Fibroblast of upper back skin (primary cell): ENCODE measurements around the gene CD52.

Source experiments
- DNase-seq: peaks from one replicate; pipeline ENCODE4 v3.0.0-alpha.2; 2013

Gene CD52

GRCh38 chr1:26335774-26336476, 18.2 kb downstream of the CD52 start:
- no peak for DNase-seq

- peak; percentile 21 for DNase-seq
Observed at GRCh38 chr1:26336477-26337205, 18.9 kb downstream of the CD52 start.

GRCh38 chr1:26337206-26337535, 19.4 kb downstream of the CD52 start:
- DNase-seq, result no peak

GRCh38 chr1:26337625-26338024, 19.9 kb downstream of the CD52 start:
- DNase-seq, result no peak

GRCh38 chr1:26338670-26339069, 20.9 kb downstream of the CD52 start:
- DNase-seq, result no peak

GRCh38 chr1:26340047-26340481, 22.3 kb downstream of the CD52 start:
- no peak for DNase-seq

- no peak for DNase-seq
Observed at GRCh38 chr1:26344147-26344920, 26.6 kb downstream of the CD52 start.

GRCh38 chr1:26345718-26346117, 28.0 kb downstream of the CD52 start:
- no peak for DNase-seq

- DNase-seq, result no peak
Observed at GRCh38 chr1:26346274-26347033, 28.7 kb downstream of the CD52 start.

- DNase-seq, result peak; percentile 58
Observed at GRCh38 chr1:26349188-26349876, 31.6 kb downstream of the CD52 start.

GRCh38 chr1:26349877-26350244, 32.1 kb downstream of the CD52 start:
- DNase-seq, result no peak

- no peak for DNase-seq
Observed at GRCh38 chr1:26350343-26350700, 32.6 kb downstream of the CD52 start.

- no peak for DNase-seq
Observed at GRCh38 chr1:26350701-26351589, 33.2 kb downstream of the CD52 start.

GRCh38 chr1:26351590-26352337, 34.0 kb downstream of the CD52 start:
- peak; percentile 37 for DNase-seq

GRCh38 chr1:26352338-26352679, 34.6 kb downstream of the CD52 start:
- DNase-seq, result no peak

- no peak for DNase-seq
Observed at GRCh38 chr1:26353210-26353859, 35.6 kb downstream of the CD52 start.

- no peak for DNase-seq
Observed at GRCh38 chr1:26353976-26354820, 36.4 kb downstream of the CD52 start, which contains the start of gene CRYBG2. CRYBG2 (minus strand) TSS chr1:26354130; CDS start chr1:26346657, 7,473 bp downstream.

- no peak for DNase-seq
Observed at GRCh38 chr1:26354972-26355371, 37.2 kb downstream of the CD52 start.

GRCh38 chr1:26356106-26356505, 38.3 kb downstream of the CD52 start:
- DNase-seq, result no peak
